Urothelium cell line (cell line): Measurements from ENCODE around the gene KDM4F.
"Not testable (repeated sequence)": the region's sequence is repeated elsewhere in the genome, so short reads cannot be mapped to it uniquely, and the experiment has no call there.

ENCODE experiments used
- DNase-seq: peaks from one replicate; pipeline ENCODE4 v3.0.0; 2011; ENCODE audit warnings: low spot score, mixed read lengths
- FAIRE-seq: peaks from 2 replicates; lab custom pipeline; 2011; peaks lifted over from hg19 to GRCh38; lab: Jason Lieb, UNC

KDM4F gene

DNA sequence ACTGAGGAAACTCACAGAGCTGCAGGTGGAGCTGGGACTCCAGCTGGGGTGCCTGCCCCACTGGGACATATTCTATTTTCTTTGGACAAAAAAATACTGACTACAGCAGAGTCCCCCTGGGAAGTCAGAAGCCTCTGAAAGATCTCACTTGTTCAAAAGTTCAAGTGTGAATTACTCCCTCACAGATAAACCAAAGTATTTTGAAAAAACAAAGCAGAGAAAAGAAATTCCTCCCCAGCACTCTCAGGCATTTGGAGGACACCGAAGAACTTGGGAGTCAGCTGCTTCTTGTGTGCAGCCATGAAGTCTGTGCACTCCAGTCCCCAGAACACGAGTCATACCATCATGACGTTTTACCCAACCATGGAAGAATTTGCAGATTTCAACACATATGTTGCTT is at the start of gene KDM4F:
TSS of gene KDM4F (plus strand) at position 301 of the 400 bp plus-strand sequence.
- not testable (repeated sequence) for FAIRE-seq, DNase-seq

GRCh38 chr11:95003716-95004115 is 45.5 kb upstream of the KDM4F start:
- FAIRE-seq: no peak
- no peak for DNase-seq

- no peak for FAIRE-seq
- DNase-seq: no peak
Observed at GRCh38 chr11:95005642-95006041, 43.6 kb upstream of the KDM4F start.

- FAIRE-seq: no peak
- DNase-seq: no peak
Observed at GRCh38 chr11:95011376-95011775, 37.8 kb upstream of the KDM4F start.

GRCh38 chr11:95014184-95014821 is 34.9 kb upstream of the KDM4F start:
- DNase-seq: no peak
- FAIRE-seq: no peak

DNA sequence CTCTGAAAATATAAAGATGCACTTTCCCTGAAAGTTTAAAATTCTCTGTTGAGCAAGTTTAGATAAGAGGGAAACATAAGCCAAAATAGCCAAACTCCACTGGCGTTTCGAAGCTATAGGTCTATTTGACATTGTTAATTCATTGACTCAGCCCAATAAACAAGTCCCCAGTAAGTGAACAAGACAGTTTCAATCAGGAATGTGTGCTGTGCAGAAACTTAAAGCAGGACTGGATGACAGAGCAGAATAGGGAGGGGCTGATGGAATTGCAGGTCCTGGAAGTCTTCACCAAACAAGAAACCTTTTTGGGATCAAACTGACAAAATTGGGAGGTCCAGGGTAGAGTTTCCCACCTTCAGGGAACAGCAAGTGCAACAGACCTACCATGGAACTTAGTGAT is 33.1 kb upstream of the KDM4F start:
- FAIRE-seq (no peak), DNase-seq (no peak)

- FAIRE-seq, DNase-seq: not testable (repeated sequence)
Observed at GRCh38 chr11:95021468-95021867, 27.8 kb upstream of the KDM4F start.

DNA sequence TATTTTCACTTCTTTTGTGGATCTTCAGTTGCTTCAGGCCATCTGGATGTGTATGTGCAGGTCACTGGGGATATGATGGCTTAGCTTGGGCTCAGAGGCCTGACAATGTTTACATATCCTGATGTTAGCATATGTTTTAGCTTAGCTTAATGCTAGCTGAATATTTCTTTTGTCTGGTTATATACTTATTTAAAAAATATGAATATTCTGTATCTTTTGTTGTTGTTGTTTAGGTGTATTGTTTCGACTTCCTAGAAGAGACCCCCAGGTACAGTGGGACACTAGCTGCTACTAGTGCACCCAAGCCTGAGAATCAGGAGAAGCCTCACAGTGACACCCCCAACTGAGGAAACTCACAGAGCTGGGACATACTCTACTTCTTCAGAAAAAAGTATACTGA is 24.3 kb upstream of the KDM4F start, which contains the start of gene KDM4E:
TSS of gene KDM4E (plus strand) at position 301 of the 400 bp plus-strand sequence. CDS start 300 bp downstream, outside the sequence.
- DNase-seq (no peak), FAIRE-seq (no peak)

DNA sequence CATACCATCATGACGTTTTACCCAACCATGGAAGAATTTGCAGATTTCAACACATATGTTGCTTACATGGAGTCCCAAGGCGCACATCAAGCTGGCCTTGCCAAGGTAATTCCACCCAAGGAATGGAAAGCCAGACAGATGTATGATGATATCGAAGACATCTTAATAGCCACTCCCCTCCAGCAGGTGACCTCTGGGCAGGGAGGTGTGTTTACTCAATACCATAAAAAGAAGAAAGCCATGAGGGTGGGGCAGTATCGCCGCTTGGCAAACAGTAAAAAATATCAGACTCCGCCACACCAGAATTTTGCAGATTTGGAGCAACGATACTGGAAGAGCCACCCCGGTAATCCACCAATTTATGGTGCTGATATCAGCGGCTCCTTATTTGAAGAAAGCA is 23.6 kb upstream of the KDM4F start:
- not testable (repeated sequence) for FAIRE-seq

GRCh38 chr11:95028357-95028756 is 20.9 kb upstream of the KDM4F start:
- FAIRE-seq (no peak), DNase-seq (no peak)

More for the DNA sequence above, 23.6 kb upstream of the KDM4F start:
- DNase-seq: not testable (repeated sequence)

GRCh38 chr11:95033051-95033450 is 16.2 kb upstream of the KDM4F start:
- FAIRE-seq: no peak
- no peak for DNase-seq

DNA sequence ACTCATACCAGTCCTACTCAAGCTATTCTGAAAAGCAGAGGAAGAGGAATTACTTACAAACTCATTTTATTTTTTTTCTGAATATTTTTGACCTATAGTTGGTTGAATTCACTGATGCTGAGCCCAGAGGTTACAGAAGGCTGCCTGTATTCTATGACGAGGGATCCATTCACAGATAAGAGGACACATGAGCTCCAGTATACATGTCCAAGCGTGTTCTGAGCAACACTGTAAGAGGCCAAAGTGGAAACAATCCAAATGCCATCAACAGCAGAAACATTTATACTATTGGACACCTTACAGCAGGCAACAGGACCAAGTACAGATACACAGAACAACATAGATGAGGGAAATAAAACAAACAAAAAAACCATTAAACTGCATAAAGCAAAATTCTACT is 13.9 kb upstream of the KDM4F start:
- FAIRE-seq (no peak), DNase-seq (no peak)

- FAIRE-seq, DNase-seq: not testable (repeated sequence)
Observed at GRCh38 chr11:95037356-95038035, 11.7 kb upstream of the KDM4F start.

GRCh38 chr11:95042239-95042638 is 7.0 kb upstream of the KDM4F start:
- DNase-seq (no peak), FAIRE-seq (no peak)

DNA sequence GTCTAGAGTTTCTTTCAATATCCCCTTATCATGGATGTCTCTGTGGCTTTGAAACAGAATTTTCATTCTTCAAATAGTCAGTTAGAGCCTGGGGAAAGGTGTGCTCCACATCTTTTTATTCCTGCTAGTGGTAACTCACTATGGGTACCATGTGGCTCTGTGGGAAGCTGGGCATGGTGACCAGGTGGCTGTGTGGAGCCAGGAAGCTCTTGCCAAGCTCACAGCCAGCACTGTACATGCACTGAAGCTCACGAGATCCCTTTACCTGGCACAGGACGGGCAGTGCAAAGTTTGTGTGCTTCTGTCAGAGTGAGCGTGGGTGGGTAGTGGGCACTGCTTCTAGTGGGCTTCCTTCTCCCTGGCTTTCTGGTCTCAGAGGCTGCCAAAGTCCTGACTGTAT is 6.3 kb upstream of the KDM4F start:
- FAIRE-seq (no peak), DNase-seq (no peak)

- DNase-seq: no peak
- no peak for FAIRE-seq
Observed at GRCh38 chr11:95044010-95044409, 5.2 kb upstream of the KDM4F start.

DNA sequence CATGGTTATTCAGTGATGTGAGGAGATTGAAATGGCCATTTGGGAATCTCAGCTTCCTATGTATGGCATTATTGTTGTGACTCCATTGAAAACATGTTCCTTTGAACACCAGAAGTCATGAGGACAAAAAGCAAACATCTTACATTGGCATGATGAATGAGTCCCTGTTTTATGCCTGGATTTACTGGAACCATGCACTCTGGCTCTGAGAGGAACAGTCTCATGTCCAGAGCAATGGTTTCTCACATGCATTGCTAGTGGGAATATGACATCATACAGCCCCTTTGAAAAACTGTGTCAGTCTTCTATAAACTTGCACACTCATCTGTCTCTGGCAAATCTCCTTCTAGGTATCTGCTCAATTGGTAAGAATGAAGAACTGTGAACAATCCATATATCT is 3.4 kb upstream of the KDM4F start:
- DNase-seq (no peak), FAIRE-seq (no peak)

DNA sequence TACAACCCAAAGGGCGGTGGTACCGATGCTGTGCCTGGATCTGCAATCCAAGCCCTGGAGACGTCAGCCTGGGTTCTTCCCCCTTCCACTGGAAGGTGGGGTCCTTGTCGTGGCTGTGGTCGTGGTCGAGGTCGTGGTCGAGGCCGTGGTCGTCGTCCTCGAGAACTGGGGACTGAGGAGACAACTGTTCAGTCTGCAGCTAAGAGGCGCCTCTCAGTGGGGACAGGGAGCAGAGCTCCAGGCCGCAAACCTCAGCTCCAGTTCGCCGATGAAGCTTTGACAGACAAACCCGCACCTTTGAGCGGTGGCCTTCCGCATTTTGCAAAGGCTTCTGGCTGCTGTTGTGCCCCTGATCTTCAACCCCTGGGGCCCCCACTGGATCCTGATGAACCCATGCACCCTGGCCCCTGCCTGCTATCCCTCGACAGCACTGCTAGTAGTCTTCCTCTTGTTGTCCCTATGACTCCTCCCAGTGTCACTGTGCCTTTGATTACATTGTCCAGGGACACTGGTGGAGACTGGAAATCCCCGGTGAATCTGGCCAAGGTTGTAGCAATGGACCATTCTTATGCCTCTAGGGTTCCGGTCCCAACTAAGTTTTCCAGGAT is 1.5 kb downstream of the KDM4F start:
- no peak for FAIRE-seq
- no peak for DNase-seq

GRCh38 chr11:95054356-95054755 is 5.1 kb downstream of the KDM4F start:
- no peak for FAIRE-seq

GRCh38 chr11:95055283-95055897 is 6.2 kb downstream of the KDM4F start:
- DNase-seq (no peak), FAIRE-seq (no peak)

More at GRCh38 chr11:95054356-95054755, 5.1 kb downstream of the KDM4F start:
- no peak for DNase-seq

DNA sequence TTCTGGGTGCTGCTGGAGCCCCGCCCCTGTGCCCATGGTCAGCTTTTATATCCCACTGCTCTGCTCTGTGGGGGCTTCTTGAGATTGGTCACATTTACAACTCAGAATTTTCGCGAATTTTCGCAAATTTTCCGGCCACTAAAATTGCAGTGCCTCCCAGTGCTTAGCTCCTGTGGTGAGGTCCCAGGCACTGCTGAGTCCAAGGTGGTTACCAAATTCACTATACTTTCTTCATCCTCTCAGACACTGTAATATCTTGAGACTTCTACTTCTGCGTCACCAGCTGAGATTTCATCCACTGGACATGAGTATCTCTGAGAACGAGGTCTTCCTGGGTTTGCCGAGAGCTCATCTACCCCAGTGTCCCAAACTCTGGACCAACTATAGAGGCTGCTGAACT is 8.7 kb downstream of the KDM4F start:
- no peak for DNase-seq
- no peak for FAIRE-seq
